ENCODE measurements around the gene HABP2. TPM values are rescaled to one million over a fixed set of nuclear protein-coding genes. Genes with fewer than 3 reads are reported as not detected.

HABP2 gene
- total RNA-seq, 1 donor from 2014 or later: 0.77 TPM

DNA sequence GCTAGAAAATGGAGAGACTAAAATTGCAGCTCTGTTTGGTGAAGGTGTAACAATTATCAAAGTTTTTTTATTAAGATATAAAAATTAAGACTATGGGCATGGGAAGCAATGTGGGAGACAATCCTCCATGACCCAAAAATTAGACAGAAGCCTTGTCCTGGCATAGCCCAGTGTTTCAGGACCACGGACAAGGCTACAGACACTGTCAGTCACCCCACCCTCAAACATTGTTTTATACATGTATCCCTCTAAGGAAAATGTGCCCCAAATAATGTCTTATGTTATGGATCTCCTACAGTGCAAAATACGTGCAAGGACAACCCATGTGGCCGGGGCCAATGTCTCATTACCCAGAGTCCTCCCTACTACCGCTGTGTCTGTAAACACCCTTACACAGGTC lies 24.0 kb downstream of the HABP2 start:
- no peak overlapping the region for H3K4me3 ChIP-seq

DNA sequence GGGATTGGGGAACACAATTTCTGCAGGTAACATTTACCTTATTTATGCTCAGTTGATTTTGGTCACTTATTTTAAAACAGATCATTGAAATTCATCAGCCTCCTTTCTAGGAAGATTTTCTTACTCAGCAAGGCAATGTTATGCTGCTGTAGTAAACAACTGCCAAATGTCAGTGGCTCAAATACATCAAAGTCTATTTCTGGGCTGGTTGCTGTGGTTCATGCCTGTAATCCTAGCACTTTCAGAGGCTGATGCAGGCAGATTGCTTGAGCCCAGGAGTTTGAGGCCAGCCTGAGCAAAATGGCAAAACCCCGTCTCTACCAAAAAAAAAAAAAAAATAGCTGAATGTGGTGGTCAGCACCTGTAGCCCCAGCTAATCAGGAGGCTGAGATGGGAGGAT lies 25.9 kb downstream of the HABP2 start:
- Histone ChIP-seq H3K4me1 (no peaks in the 10 kb centered on the region), H3K36me3 (no peaks in the 10 kb centered on the region), H3K27me3 (ENCODE audit: low read depth) (no peaks in the 10 kb centered on the region), H3K4me3 (no peak overlapping the region), H3K9me3 (no peaks in the 10 kb centered on the region), H3K27ac (no peak overlapping the region)
- DNase-seq (no peak), ATAC-seq (no peak)
- TF ChIP-seq, protein P1, sequence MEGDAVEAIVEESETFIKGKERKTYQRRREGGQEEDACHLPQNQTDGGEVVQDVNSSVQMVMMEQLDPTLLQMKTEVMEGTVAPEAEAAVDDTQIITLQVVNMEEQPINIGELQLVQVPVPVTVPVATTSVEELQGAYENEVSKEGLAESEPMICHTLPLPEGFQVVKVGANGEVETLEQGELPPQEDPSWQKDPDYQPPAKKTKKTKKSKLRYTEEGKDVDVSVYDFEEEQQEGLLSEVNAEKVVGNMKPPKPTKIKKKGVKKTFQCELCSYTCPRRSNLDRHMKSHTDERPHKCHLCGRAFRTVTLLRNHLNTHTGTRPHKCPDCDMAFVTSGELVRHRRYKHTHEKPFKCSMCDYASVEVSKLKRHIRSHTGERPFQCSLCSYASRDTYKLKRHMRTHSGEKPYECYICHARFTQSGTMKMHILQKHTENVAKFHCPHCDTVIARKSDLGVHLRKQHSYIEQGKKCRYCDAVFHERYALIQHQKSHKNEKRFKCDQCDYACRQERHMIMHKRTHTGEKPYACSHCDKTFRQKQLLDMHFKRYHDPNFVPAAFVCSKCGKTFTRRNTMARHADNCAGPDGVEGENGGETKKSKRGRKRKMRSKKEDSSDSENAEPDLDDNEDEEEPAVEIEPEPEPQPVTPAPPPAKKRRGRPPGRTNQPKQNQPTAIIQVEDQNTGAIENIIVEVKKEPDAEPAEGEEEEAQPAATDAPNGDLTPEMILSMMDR (IDR thresholded peaks at IDR 0.05): no peak
- intact Hi-C loops (cut with DNase I): no loop called here

More for the DNA sequence above, 24.0 kb downstream of the HABP2 start:
- intact Hi-C loops (cut with DNase I): no loop called here
- Histone ChIP-seq H3K36me3 (no peaks in the 10 kb centered on the region), H3K9me3 (no peaks in the 10 kb centered on the region), H3K4me1 (no peaks in the 10 kb centered on the region), H3K27ac (no peak overlapping the region), H3K27me3 (ENCODE audit: low read depth) (no peaks in the 10 kb centered on the region)
- TF ChIP-seq, protein P1 (IDR thresholded peaks at IDR 0.05): no peak
- no peak for DNase-seq
- no peak for ATAC-seq

DNA sequence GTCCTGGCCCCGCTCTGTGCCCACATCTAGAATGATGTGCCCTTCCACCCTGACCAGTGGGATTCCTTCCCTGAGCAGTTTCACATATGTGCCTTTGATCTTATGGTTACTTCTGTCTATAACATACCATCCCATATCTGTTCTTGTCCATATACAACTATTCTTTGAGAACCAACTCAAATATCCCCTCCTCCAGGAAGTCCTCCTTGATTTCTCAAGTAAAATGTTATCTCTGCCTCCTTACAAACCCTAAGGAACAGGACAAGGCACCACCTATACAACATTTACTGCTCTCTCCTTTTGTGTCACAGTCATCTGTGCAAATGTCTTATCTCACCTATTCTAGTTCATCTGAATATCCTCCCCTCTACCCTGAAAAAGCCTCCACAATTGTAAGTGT lies 28.2 kb downstream of the HABP2 start:
- Histone ChIP-seq H3K36me3 (no peaks in the 10 kb centered on the region), H3K9me3 (no peaks in the 10 kb centered on the region), H3K4me3 (no peak overlapping the region), H3K4me1 (no peaks in the 10 kb centered on the region), H3K27ac (no peak overlapping the region), H3K27me3 (ENCODE audit: low read depth) (no peaks in the 10 kb centered on the region)
- TF ChIP-seq, protein P1 (IDR thresholded peaks at IDR 0.05): no peak
- ATAC-seq (no peak), DNase-seq (no peak)
- intact Hi-C loops (cut with DNase I): no loop called here

DNA sequence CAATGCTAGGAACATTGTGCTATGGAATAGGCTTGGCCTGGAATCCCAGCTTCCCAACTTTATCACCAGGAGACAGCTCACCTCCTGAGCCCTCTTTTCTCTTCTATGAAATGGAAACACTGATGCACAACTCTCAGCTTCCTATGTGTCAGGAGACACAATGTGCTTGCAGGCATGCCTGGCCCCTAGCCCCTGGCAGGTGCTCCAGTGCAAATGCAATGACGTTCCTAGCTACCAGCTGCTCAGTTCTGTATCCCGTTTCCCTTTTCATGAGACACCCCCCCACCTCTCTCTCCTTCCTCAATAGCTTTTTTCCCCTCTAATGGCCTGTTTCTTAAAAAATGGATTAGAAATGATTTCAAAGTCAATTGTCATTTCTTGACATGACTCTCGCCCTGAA lies 30.7 kb downstream of the HABP2 start:
- Histone ChIP-seq H3K4me3 (no peak overlapping the region), H3K36me3 (no peaks in the 10 kb centered on the region), H3K27ac (no peak overlapping the region), H3K4me1 (no peaks in the 10 kb centered on the region), H3K9me3 (no peaks in the 10 kb centered on the region), H3K27me3 (ENCODE audit: low read depth) (no peaks in the 10 kb centered on the region)
- TF ChIP-seq, protein P1 (IDR thresholded peaks at IDR 0.05): no peak
- DNase-seq (no peak), ATAC-seq (no peak)
- intact Hi-C loops (cut with DNase I): no loop called here

DNA sequence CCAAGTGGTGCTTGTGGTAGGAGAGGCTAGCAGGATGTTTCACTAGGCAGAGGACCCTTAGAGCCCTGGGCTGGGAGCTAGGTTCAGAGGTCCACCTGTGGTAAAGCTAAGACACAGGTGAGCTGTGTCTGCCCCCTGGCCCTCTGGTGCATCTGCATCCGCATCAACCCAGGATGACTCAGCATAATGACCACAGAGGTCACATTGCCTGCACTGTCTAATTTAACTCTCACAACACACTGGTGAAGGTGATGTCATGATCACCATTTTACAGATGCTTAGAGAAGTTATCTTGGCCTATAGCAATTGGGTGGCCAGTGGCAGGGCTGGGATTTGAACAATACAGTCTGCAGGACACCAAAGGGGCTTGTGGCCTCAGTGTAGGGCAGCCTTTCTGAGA lies 33.1 kb downstream of the HABP2 start:
- H3K27ac ChIP-seq: no peak overlapping the region
- no peaks in the 10 kb centered on the region for H3K36me3 ChIP-seq
- TF ChIP-seq, protein P1 (IDR thresholded peaks at IDR 0.05): no peak
- intact Hi-C loops (cut with DNase I): no loop called here
- H3K27me3 ChIP-seq (ENCODE audit: low read depth): no peaks in the 10 kb centered on the region
- H3K4me1 ChIP-seq: no peaks in the 10 kb centered on the region
- H3K4me3 ChIP-seq: no peak overlapping the region
- no peaks in the 10 kb centered on the region for H3K9me3 ChIP-seq
- ATAC-seq: no peak
- DNase-seq: no peak
